CD4-positive, alpha-beta T cell treated with Interleukin-21 for 1 hour (primary cell): ENCODE measurements around the gene RIGI.
"Not testable (repeated sequence)": the region's sequence is repeated elsewhere in the genome, so short reads cannot be mapped to it uniquely, and the experiment has no call there.

Experiments
- DNase-seq: peaks from one replicate; pipeline ENCODE4 v3.0.0-alpha.2; 2020

The RIGI gene

DNA sequence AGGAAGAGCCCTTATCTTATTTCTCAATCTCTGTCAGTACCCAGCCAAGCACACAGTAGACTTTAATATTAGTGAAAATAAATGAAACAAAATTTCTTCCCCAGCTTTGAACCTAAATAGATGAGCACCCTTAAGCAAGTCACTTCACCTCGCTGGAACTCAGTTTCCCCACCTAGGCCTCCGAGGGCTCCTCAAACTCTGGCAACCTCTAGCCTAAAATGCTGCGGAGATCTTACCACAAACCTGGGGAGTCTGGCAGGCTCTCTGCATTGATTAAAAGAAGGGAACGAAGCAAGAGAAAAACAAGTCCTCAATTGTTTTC is 326 bp downstream of the RIGI start:
- no peak for DNase-seq

DNA sequence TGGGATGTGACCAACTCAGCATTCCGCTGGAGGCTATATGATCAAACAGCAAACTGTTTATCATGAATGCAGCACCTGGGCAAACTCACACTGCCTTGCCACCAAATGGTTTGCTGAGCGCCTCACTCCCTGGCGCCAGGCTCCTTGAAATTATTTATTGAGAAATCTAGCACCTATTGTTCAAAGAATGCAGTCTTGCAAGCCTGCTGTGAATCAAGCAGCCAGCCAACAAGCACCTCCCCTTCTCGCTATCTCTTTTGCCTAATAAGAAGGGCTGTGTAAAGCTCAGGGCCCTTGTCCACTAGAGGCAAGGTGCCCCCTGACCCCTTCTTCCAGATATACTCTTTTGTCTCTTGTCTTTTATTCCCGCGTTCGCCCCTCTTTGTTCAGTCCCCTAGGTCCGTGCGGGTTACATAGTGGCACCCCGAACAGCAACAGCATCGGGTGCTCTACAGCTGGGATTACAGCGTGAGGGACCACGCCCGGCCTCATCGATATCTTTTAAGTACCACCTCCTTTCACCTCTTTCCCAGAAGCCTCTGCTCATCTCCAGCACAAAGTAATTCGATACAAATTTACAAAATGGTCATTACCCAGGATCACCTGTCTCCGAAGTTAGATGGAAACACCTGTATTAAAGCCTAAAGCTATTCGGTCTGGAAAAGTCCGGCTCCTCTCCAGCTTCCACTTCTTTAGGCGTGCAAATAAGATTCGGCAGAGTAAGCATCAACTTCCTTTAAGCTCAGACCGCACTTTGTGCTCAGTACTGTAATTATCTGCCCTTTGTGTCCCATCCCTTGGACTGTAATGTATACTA is 896 bp downstream of the RIGI start:
- peak; percentile 32 for DNase-seq

DNA sequence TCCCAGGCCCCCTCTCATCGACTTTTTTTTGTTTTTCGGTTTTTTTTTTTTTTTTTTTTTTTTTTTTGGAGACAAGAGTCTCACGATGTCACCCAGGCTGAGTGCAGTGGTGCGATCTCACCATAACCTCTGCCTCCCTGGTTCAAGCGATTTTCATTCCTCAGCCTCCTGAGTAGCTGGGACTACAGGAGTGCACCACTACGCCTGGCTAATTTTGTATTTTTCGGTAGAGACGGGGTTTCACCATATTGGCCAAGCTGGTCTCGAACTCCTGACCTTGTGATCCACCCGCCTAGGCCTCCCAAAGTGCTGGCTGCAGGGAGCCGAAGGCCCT is 1.5 kb downstream of the RIGI start:
- not testable (repeated sequence) for DNase-seq

DNA sequence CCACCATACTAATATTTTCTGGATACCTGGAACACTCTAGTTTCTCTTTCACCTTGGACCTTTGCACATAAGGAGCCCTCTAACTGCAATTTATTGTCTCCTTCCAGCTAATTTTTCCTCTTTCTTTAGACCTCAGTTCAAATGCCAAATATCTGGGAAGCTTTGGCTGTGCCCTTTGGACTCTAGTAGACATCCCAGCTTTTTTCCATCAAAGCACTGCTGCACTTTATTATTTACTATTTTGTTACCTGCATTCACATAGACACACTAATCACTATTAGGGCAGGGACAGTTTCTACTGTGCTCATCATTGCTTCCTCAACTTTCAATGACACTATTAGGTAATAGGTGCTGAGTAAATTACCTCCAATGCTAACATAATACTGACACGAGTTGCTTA is 2.1 kb downstream of the RIGI start:
- no peak for DNase-seq

DNA sequence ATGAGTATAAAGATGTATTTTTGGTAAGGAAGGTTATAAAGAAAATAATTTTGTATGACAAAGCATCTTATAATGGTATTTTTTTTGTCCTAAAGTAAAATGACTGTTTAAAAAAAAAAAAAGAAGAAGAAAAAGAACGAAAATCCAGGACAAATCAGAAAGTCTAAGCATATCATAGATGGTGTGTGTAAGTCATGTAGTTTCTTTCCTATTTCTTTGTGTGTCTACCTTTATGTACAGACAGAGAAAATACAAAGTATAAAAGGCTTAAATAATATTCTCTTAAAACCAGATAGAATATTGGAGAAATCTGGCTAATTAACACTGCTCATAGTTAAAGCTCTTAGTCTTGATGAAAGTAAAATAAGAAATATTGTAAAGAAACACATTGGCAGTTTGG is 7.7 kb downstream of the RIGI start:
- DNase-seq = no peak

DNA sequence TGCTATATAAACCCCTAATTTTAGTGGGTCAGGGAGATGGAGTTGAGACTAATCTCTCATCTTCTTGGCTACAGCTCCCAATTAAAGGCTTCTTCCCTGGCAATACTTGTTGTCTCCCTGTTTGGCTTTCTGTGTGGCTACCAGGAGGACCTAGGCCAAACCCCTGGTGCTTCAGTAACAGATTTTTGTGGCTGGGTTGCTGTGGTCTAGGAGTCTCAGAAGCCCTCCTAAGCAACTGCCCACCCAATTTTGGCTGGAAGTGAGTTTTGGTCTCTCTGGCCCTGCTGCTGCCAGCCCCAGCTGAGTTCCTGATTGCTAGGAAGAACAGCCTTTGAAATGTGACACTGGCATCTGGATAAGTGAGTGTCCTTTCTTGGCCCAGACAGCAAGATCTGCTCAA is 9.8 kb downstream of the RIGI start:
- no peak for DNase-seq

DNA sequence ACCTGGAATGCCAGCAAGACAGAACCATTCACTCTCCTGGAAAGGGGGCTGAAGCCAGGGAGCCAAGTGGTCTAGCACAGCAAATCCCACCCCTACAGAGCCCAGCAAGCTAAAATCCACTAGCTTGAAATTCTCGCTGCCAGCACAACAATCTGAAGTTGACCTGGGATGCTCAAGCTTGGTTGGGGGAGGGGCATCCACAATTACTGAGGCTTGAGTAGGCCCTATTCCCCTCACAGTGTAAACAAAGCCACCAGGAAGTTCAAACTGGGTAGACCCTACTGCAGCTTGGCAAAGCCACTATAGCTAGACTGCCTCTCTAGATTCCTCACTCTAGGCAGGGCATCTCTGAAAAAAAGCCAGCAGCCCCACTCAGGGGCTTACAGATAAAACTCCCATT is 17.3 kb downstream of the RIGI start:
- no peak for DNase-seq

DNA sequence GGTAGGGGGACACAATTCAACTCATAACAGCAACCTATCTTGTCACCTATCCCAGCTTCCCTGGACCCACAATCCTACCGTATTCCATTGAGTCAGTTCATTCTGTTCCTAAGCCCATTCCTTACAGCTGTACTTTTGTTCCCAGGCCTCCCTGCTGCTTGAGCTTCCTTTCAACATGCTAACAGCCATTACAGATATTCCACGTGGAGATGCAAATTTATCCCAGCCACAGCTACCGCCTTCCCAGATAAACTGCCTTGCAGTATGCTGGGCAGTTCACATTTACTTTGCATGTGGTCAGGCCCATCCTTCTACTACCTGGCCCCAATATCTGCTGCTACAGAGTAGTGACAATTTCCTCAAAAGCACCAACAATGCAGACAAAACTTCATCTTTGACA is 23.0 kb downstream of the RIGI start:
- no peak for DNase-seq

DNA sequence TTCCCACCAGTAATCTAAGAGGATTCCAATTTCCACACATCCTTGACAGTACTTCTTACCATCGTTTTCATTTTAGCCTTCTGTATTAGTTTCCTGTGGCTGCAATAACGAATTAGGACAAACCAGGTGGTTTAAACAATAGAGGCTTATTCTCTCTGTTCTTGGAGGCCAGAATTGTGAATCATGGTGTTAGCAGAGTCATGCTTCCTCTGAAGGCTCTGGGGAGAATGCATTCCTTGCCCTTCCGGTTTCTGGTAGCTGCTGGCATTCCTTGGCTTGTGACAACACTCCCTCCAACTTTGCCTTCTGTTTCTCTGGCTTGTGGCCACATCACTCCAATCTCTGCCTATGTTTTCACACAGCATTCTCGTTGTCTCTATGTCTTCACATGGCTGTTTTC is 23.5 kb downstream of the RIGI start:
- no peak for DNase-seq

DNA sequence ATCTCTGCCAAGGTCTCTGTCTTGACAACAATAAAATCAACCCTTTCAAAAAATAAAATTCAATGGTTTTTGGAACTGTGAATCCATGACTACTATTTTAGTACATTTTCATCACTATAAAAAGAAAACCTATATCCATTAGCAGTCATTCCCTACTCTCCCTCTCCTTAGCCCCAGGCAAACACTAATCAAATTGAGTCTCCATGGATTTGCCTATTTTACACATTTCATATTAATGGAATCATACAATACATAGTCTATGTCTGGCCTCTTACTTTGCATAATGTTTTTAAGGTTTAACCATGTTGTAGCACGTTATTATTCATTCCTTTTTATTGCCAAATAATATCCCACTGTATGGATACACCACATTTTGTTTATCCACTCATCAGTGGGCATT is 24.1 kb downstream of the RIGI start:
- DNase-seq = no peak

DNA sequence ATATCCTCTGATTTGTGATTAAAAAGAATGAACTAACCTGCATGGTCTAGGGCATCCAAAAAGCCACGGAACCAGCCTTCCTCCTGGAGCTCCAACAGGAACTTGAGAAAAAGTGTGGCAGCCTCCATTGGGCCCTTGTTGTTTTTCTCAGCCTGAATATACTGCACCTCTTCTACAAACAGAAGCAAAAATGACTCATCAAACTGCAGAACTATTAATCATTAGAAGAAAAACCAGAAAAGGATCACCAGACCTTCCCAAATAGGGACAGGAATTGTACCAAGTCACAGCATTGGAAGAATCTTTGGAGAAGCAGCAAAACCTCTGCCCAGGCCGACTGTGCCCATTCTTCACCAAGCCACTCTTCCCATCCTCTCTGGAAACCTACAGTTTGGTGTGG is 25.2 kb downstream of the RIGI start:
- no peak for DNase-seq

DNA sequence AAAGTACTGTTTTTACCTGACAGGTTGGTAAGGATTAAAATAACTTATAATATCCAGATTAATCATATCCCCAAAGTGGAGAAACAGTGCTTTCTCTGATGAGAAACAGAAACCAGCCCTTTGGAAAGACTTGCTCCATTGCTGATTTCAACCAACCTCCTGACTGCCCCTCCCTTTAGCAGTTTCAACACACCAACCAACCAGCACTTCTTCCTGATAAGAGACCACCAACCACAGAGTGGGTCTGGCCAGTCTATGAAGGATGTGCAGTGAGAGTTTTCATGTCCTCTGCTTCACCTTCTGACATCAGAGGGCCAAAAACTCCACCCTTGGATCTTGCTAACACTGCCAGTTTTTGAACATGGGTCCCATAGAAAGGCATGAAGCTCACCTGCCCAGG is 28.1 kb downstream of the RIGI start:
- no peak for DNase-seq

DNA sequence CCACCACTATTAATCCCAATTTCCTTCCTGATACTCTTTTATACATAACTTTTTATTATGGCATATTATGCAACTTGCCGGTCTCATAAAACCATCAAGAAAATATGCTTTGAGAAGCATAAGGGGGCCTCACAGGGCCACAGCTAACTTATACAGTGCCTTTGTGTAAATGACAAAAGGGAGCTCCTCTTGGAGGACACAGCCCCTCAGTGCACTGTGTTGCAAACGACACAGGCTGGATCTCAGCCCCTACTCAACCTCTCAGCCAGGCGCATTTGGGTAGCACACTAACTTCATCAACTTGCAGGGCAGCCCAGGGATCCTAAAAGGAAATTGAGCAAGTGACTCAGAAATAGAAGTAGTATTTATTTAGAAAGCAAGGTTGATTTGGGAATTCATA is 35.4 kb downstream of the RIGI start:
- no peak for DNase-seq

DNA sequence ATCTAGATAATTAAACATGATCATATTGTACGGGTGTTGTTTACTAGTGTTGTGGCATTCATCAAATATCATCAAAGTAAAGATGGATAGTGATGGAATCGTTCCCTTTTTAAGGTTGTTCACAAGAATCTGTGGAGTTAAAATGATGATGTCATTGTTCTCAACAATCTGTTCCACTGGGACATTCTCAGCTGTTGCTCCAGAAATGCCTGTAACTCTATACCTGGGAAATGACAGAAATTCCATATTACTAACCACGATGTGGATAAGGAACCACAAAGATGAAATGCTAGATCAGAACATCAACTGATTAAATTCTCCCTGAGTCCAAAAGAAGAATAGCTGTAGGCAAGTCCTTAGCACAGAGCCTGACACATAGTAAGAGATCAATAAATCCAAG is 38.0 kb downstream of the RIGI start:
- no peak for DNase-seq

DNA sequence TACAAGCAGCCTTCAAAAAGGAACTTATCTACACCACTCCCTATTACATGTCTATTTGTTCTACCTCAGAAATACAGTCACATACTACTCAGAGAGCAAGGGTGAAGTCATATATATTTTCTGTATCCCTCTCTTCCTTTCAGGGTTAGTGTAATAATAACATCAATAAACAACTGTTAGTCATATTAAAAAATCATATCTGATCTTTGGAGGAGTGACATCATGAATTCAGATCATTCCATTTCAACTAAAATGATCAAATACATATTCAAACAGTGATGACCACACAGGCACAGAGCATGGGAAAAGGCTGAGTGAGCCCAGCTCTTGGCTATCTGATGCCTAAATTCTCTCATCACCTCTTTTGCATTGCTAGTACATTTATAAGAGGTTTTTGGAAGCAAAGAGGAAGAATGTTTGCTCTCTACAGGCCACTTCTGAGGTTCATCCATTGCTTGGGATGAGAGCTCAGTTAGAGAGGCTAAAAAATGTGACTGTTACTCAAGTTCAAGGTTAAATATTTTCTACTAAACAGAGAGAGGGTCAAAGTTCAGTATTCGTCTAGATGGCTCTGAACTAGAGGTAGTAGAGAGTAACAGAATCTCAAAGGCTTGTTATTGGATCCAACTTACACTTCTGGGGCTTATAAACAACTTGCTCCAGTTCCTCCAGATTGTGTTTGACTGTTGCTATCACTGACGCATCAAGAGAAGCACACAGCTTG is 39.0 kb downstream of the RIGI start:
- no peak for DNase-seq

DNA sequence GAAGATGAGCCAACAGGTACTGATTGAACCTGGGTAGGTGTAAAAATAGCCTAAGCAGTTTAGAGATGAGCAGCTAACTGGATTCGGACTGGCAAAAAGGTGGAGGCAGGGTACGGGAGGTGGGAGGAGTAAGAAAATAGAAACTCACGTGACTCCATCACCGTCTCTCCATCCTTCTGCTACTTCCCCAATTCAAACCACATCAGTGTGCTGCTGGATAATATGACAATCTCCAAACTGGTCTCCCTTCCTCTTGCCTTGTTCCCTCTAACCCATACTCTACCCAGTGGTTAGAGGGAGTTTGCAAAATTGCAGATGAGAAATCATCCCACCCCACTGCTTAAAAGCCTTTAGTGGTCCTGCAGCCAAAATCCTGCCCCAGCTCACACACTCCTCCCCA is 42.7 kb downstream of the RIGI start:
- DNase-seq = no peak
